ENCODE data around the gene CLEC2L. TPM values are rescaled to one million over a fixed set of nuclear protein-coding genes. Genes with fewer than 3 reads are reported as not detected.

Gene CLEC2L
- total and polyA plus RNA-seq, 2 of the 13 experiments (the other 11 are each of a cell fraction or from before 2014, with no cell fraction given) = 0.20 to 0.25 TPM

DNA sequence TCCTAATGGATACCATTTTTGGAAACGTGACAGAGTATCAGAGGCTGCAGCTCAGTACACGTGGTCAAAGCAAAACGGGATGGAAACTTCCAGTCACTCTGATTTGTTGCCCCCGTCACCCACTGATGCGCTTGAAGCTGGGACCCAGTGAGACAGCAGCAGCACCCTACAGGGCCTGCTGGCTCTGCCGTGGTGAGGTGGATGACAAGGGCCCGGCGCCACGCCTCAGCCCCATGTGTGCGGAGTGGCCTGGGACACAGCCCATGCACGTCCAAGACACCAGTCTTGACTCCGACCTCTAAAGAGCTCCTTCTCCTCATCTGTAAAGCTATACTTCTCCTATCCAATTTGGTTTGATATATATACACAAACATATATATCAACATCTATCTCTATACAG lies 39.0 kb downstream of the CLEC2L start:
- Histone ChIP-seq H3K4me3 (replicated peaks in 1 of 3; ENCODE audit: insufficient read depth in 1 of 3, low read depth in 2 of 3, low read length in 3 of 3) (no peak overlapping the region), H3K27ac (ENCODE audit: extremely low read length, insufficient read depth, low read length) (no peak overlapping the region), H2AFZ (ENCODE audit: low read length) (no peak overlapping the region), H4K20me1 (ENCODE audit: insufficient read depth, low read length) (no peaks in the 10 kb centered on the region), H3K27me3 (ENCODE audit: control insufficient read depth in 1 of 2, insufficient read depth in 2 of 2, low read length in 2 of 2) (no peaks in the 10 kb centered on the region), H3K4me1 (ENCODE audit: insufficient read depth, low read length) (peaks cover 30% of the 10 kb centered on the region), H3K4me2 (ENCODE audit: low read depth, low read length) (no peak overlapping the region), H3K9ac (ENCODE audit: insufficient read depth, low read depth, low read length) (no peak overlapping the region), H3K36me3 (replicated peaks in 1 of 2; ENCODE audit: control insufficient read depth in 1 of 2, insufficient read depth in 2 of 2, low read length in 2 of 2) (no peaks in the 10 kb centered on the region; a peak in 1 of 5 replicates), H3K79me2 (ENCODE audit: insufficient read depth, low read length) (no peaks in the 10 kb centered on the region), H3K9me3 (ENCODE audit: low read length) (no peaks in the 10 kb centered on the region)
- ChIA-PET CTCF (ENCODE audit: low intra/inter-chr PET ratio, low total read pairs) (no interaction called here), POLR2A (no interaction called here)
- in situ Hi-C loops (cut with HindIII; ENCODE audit: extremely low pct_ligation_motif_present, low pct_unique_long_range_greater_than_20kb) (no loop called here), intact Hi-C loops (cut with micrococcal nuclease; ENCODE audit: unreplicated experiment) (no loop called here)
- BruUV-seq (replicated peaks) = no TSS peak
- ATAC-seq (no peak), DNase-seq (ENCODE audit: low spot score) (no peak), FAIRE-seq (no peak)
- WGBS (ENCODE audit: low lambda C conversion rate) = 92% methylated on average over 6 of the region's 12 CpGs
- TF ChIP-seq MTA3 (CRISPR knock-in tag; IDR thresholded peaks at IDR 0.05) (no peak), WIZ (CRISPR knock-in tag; IDR thresholded peaks at IDR 0.05) (no peak), SIN3B (IDR thresholded peaks at IDR 0.05; ENCODE audit: low read length) (no peak), ELF3 (CRISPR knock-in tag; IDR thresholded peaks at IDR 0.05) (no peak), BRD4 (CRISPR knock-in tag; IDR thresholded peaks at IDR 0.05) (no peak), ZFP62 (CRISPR knock-in tag; IDR thresholded peaks at IDR 0.05) (no peak), SOX6 (IDR thresholded peaks at IDR 0.05) (no peak), SOX6 (CRISPR knock-in tag; IDR thresholded peaks at IDR 0.05) (no peak), RARG (CRISPR knock-in tag; IDR thresholded peaks at IDR 0.05; ENCODE audit: low read depth) (no peak), ZNF501 (CRISPR knock-in tag; IDR thresholded peaks at IDR 0.05) (no peak), PTBP1 (IDR thresholded peaks at IDR 0.05; ENCODE audit: low read depth, low read length, poor library complexity, severe bottlenecking) (no peak), ZNF326 (CRISPR knock-in tag; IDR thresholded peaks at IDR 0.05; ENCODE audit: borderline replicate concordance) (no peak), NR2F2 (IDR thresholded peaks at IDR 0.05; ENCODE audit: borderline replicate concordance, low read depth) (no peak)
- TF ChIP-seq, protein P1, sequence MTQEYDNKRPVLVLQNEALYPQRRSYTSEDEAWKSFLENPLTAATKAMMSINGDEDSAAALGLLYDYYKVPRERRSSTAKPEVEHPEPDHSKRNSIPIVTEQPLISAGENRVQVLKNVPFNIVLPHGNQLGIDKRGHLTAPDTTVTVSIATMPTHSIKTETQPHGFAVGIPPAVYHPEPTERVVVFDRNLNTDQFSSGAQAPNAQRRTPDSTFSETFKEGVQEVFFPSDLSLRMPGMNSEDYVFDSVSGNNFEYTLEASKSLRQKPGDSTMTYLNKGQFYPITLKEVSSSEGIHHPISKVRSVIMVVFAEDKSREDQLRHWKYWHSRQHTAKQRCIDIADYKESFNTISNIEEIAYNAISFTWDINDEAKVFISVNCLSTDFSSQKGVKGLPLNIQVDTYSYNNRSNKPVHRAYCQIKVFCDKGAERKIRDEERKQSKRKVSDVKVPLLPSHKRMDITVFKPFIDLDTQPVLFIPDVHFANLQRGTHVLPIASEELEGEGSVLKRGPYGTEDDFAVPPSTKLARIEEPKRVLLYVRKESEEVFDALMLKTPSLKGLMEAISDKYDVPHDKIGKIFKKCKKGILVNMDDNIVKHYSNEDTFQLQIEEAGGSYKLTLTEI (CRISPR knock-in tag; conservative IDR thresholded peaks at IDR 0.05) = no peak
- TF ChIP-seq, protein P2, sequence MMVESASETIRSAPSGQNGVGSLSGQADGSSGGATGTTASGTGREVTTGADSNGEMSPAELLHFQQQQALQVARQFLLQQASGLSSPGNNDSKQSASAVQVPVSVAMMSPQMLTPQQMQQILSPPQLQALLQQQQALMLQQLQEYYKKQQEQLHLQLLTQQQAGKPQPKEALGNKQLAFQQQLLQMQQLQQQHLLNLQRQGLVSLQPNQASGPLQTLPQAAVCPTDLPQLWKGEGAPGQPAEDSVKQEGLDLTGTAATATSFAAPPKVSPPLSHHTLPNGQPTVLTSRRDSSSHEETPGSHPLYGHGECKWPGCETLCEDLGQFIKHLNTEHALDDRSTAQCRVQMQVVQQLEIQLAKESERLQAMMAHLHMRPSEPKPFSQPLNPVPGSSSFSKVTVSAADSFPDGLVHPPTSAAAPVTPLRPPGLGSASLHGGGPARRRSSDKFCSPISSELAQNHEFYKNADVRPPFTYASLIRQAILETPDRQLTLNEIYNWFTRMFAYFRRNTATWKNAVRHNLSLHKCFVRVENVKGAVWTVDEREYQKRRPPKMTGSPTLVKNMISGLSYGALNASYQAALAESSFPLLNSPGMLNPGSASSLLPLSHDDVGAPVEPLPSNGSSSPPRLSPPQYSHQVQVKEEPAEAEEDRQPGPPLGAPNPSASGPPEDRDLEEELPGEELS (CRISPR knock-in tag; IDR thresholded peaks at IDR 0.05) = no peak
- TF ChIP-seq, protein P3, sequence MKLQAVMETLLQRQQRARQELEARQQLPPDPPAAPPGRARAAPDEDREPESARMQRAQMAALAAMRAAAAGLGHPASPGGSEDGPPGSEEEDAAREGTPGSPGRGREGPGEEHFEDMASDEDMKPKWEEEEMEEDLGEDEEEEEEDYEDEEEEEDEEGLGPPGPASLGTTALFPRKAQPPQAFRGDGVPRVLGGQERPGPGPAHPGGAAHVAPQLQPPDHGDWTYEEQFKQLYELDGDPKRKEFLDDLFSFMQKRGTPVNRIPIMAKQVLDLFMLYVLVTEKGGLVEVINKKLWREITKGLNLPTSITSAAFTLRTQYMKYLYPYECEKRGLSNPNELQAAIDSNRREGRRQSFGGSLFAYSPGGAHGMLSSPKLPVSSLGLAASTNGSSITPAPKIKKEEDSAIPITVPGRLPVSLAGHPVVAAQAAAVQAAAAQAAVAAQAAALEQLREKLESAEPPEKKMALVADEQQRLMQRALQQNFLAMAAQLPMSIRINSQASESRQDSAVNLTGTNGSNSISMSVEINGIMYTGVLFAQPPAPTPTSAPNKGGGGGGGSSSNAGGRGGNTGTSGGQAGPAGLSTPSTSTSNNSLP (IDR thresholded peaks at IDR 0.05; ENCODE audit: low read depth, low read length) = no peak
- TF ChIP-seq, protein P4, sequence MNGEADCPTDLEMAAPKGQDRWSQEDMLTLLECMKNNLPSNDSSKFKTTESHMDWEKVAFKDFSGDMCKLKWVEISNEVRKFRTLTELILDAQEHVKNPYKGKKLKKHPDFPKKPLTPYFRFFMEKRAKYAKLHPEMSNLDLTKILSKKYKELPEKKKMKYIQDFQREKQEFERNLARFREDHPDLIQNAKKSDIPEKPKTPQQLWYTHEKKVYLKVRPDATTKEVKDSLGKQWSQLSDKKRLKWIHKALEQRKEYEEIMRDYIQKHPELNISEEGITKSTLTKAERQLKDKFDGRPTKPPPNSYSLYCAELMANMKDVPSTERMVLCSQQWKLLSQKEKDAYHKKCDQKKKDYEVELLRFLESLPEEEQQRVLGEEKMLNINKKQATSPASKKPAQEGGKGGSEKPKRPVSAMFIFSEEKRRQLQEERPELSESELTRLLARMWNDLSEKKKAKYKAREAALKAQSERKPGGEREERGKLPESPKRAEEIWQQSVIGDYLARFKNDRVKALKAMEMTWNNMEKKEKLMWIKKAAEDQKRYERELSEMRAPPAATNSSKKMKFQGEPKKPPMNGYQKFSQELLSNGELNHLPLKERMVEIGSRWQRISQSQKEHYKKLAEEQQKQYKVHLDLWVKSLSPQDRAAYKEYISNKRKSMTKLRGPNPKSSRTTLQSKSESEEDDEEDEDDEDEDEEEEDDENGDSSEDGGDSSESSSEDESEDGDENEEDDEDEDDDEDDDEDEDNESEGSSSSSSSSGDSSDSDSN (CRISPR knock-in tag; IDR thresholded peaks at IDR 0.05) = no peak

All from HepG2 (cell line).